Sigmoid colon (tissue), 7 donors: Measurements from ENCODE around the gene RIPPLY1. TPM values are rescaled to one million over a fixed set of nuclear protein-coding genes. Genes with fewer than 3 reads are reported as not detected.

Experiments used
- DNase-seq: peaks from one replicate; pipeline ENCODE4 v3.0.0-alpha.2; 2019
- H3K27ac ChIP-seq, 4 donors: fragments of 200-600 bp; sonication (generic); one replicate each; pipeline ENCODE4 v1.5.1; 2016 to 2019; ENCODE audit warnings: mild to moderate bottlenecking in 1 of 4
- H3K27me3 ChIP-seq, 3 donors: fragments of 200-600 bp; sonication (generic); one replicate each; pipeline ENCODE4 v1.5.1; 2019; ENCODE audit warnings: mild to moderate bottlenecking in 1 of 3
- H3K36me3 ChIP-seq, 4 donors: fragments of 200-600 bp; sonication (generic); one replicate each; pipeline ENCODE4 v1.5.1; 2016 to 2019
- H3K4me1 ChIP-seq, 4 donors: fragments of 200-600 bp; sonication (generic); one replicate each; pipeline ENCODE4 v1.5.1; 2017 to 2019
- H3K4me3 ChIP-seq, 4 donors: fragments of 200-600 bp; sonication (generic); one replicate each; pipeline ENCODE4 v1.5.1; 2017 to 2019; ENCODE audit warnings: mild to moderate bottlenecking in 2 of 4, moderate library complexity in 1 of 4
- H3K9me3 ChIP-seq, 4 donors: fragments of 200-600 bp in 3 of 4; sonication (generic) in 3 of 4; one replicate each; pipeline versions ENCODE4 v1.5.1 to v1.6.1; 2013 to 2019
- CTCF ChIP-seq, 4 experiments: fragments of 450-650 bp in 3 of 4; fragments of 200-600 bp in 1 of 4; IDR thresholded peaks; one replicate each; pipeline ENCODE4 v1.5.1; 2016 to 2019; ENCODE audit warnings: antibody characterized with exemption in 4 of 4, mild to moderate bottlenecking in 3 of 4, moderate library complexity in 2 of 4
- EP300 ChIP-seq, 4 donors: sonication (generic); formaldehyde crosslinking; IDR thresholded peaks; one replicate each; pipeline ENCODE4 v1.6.1; 2017; ENCODE audit warnings: antibody characterized with exemption in 4 of 4
- POLR2A ChIP-seq, 2 donors: fragments of 450-650 bp; IDR thresholded peaks; one replicate each; pipeline ENCODE4 v1.6.1; 2016; ENCODE audit warnings: antibody characterized with exemption in 2 of 2, mild to moderate bottlenecking in 2 of 2, moderate library complexity in 2 of 2
- POLR2AphosphoS5 ChIP-seq, 4 donors: sonication (generic); formaldehyde crosslinking; IDR thresholded peaks; one replicate each; pipeline ENCODE4 v1.6.1; 2017; ENCODE audit warnings: antibody characterized with exemption in 4 of 4
- WGBS, 2 donors: extraction: QIAGEN DNeasy Blood & Tissue Kit; methylation state at CpG; one replicate each; pipeline ENCODE4 v1.1.7; 2013; 5-methylcytosine and 5-hydroxymethylcytosine counted together
- intact Hi-C: fragments of 100-400 bp; cut with DNase I; formaldehyde crosslinking; loops from one replicate; pipeline ENCODE4 v1.15.1; 2023
- polyA plus RNA-seq, 3 donors: library from polyadenylated mRNA; stranded (reverse); fragments of 200-250 nt; gene quantifications; one replicate each; pipeline ENCODE4 v1.2.3, GENCODE V29; 2013
- total RNA-seq, 4 donors: library from RNA; depleted of rRNA; stranded (reverse); fragments of >200 nt; gene quantifications; one replicate each; pipeline ENCODE4 v1.1.0, GENCODE V29; 2016
- donor health status: healthy with polysubstance abuse.
- donor health status: Bipolar disorder and iron deficiency.
- donor health status: healthy.

Gene RIPPLY1
- total and polyA plus RNA-seq, 7 donors: 0.09 TPM; not detected in 6

GRCh38 chrX:106901341-106901740, 1.8 kb downstream of the RIPPLY1 start:
- no peaks in the 10 kb centered on the region for H3K4me1 ChIP-seq
- no peak overlapping the region for H3K27ac ChIP-seq
- no peak overlapping the region for H3K4me3 ChIP-seq
- 57 to 89% methylated on average over 3 of the region's 3 CpGs for WGBS, 2 donors
- no peaks in the 10 kb centered on the region for H3K36me3 ChIP-seq
- no peaks in the 10 kb centered on the region for H3K27me3 ChIP-seq
- no peak for TF ChIP-seq POLR2AphosphoS5 (IDR thresholded peaks at IDR 0.05)
- no peak for TF ChIP-seq POLR2A (IDR thresholded peaks at IDR 0.05)
- TF ChIP-seq EP300 (IDR thresholded peaks at IDR 0.05): no peak
- TF ChIP-seq CTCF (IDR thresholded peaks at IDR 0.05): no peak
- H3K9me3 ChIP-seq: no peaks in the 10 kb centered on the region
- intact Hi-C loops: no loop called here
- DNase-seq: no peak

DNA sequence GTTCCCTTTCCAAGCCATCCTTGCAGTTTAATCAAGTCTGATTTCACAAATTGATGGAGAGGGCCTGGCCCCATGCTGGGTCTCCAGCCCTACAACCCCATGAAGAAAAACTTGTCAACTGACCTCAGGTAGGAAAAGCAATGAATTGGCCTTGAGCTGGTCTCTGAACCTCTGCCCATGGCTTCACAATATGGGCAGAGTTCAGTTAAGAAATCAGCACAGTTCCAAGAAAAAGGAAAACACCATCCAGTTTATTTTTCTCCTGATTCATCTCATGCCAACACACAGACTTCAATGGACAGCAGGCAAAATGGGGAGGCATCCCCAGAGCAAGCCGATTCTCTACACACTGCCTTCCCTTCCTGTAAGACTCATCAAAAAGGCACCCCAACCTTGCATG, 3.3 kb downstream of the RIPPLY1 start:
- no peaks in the 10 kb centered on the region for H3K9me3 ChIP-seq
- TF ChIP-seq CTCF (IDR thresholded peaks at IDR 0.05) (no peak), EP300 (IDR thresholded peaks at IDR 0.05) (no peak), POLR2AphosphoS5 (IDR thresholded peaks at IDR 0.05) (no peak), POLR2A (IDR thresholded peaks at IDR 0.05) (no peak)
- 92 to 93% methylated on average over 1 of the region's 1 CpG for WGBS, 2 donors
- H3K4me3 ChIP-seq: no peak overlapping the region
- no peak for DNase-seq
- no peaks in the 10 kb centered on the region for H3K27me3 ChIP-seq
- no peak overlapping the region for H3K27ac ChIP-seq
- H3K36me3 ChIP-seq: no peaks in the 10 kb centered on the region
- intact Hi-C loops: loop anchor here (10.0 kb wide), 1 partner anchor 815 kb away; no protein-coding TSS in a partner anchor
- no peaks in the 10 kb centered on the region for H3K4me1 ChIP-seq

DNA sequence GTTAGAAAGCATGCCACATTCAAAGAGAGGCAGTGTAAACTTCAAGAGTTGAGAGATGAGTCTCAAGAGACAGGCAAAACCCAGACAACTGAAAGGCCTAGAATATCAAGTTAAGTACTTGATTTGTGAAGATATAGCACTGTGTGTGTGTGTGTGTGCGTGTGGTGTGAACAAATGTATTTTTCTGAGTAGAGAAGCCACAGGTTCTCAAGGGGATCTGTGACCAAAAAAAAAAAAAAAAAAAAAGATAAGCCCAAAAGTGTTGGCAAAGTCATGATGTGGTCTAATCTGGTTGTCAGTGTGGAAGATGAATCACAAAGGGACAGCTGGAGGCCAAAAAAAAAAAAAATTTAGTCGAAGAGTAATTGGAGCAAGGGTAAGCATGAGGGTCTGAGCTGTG, 3.9 kb downstream of the RIPPLY1 start:
- 64 to 76% methylated on average over 2 of the region's 2 CpGs for WGBS, 2 donors
- H3K9me3 ChIP-seq: no peaks in the 10 kb centered on the region
- H3K27ac ChIP-seq: no peak overlapping the region
- TF ChIP-seq POLR2A (IDR thresholded peaks at IDR 0.05): no peak
- TF ChIP-seq CTCF (IDR thresholded peaks at IDR 0.05): no peak
- no peak for TF ChIP-seq EP300 (IDR thresholded peaks at IDR 0.05)
- TF ChIP-seq POLR2AphosphoS5 (IDR thresholded peaks at IDR 0.05): no peak
- H3K27me3 ChIP-seq: no peaks in the 10 kb centered on the region
- H3K4me1 ChIP-seq: peaks cover 0 to 3% (median 0%) of the 10 kb centered on the region in 4 donors
- DNase-seq: no peak
- intact Hi-C loops: loop anchor here (10.0 kb wide), 1 partner anchor 816 kb away; no protein-coding TSS in a partner anchor
- no peaks in the 10 kb centered on the region for H3K36me3 ChIP-seq
- no peak overlapping the region for H3K4me3 ChIP-seq

GRCh38 chrX:106898462-106898861, 4.7 kb downstream of the RIPPLY1 start:
- 9 to 29% methylated on average over 1 of the region's 1 CpG for WGBS, 2 donors
- peaks cover 0 to 3% (median 0%) of the 10 kb centered on the region in 4 donors for H3K4me1 ChIP-seq
- DNase-seq: no peak
- no peak overlapping the region for H3K27ac ChIP-seq
- H3K4me3 ChIP-seq: no peak overlapping the region
- intact Hi-C loops: loop anchor here (10.0 kb wide), 1 partner anchor 816 kb away; no protein-coding TSS in a partner anchor
- H3K9me3 ChIP-seq: no peaks in the 10 kb centered on the region
- TF ChIP-seq POLR2AphosphoS5 (IDR thresholded peaks at IDR 0.05): no peak
- TF ChIP-seq EP300 (IDR thresholded peaks at IDR 0.05): no peak
- no peak for TF ChIP-seq POLR2A (IDR thresholded peaks at IDR 0.05)
- TF ChIP-seq CTCF (IDR thresholded peaks at IDR 0.05): no peak
- no peaks in the 10 kb centered on the region for H3K36me3 ChIP-seq
- H3K27me3 ChIP-seq: no peaks in the 10 kb centered on the region

DNA sequence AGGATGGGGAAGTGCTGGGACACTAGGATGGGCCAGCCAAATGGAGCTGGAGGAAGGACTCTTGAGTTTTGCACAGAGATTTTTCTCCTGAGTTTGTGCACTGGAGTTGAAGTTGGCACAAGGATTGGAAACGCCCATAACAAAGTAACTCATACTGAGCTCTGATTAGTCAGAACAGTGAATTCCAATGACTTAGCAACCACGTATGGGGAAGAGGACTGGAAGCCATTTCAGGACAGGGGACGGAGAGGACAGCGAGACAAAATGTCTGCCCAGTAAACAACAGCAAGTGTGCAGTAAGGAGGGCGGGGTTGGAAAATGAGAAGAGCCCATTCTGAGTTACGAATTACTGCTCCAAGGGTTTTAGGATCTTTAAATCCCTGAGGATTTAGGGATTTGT, 5.9 kb downstream of the RIPPLY1 start:
- WGBS, 2 donors: 80% methylated on average over 6 of the region's 6 CpGs
- DNase-seq: no peak
- no peak overlapping the region for H3K27ac ChIP-seq
- no peaks in the 10 kb centered on the region for H3K36me3 ChIP-seq
- no peak overlapping the region for H3K4me3 ChIP-seq
- no peak for TF ChIP-seq POLR2A (IDR thresholded peaks at IDR 0.05)
- TF ChIP-seq CTCF (IDR thresholded peaks at IDR 0.05): no peak
- no peak for TF ChIP-seq EP300 (IDR thresholded peaks at IDR 0.05)
- no peak for TF ChIP-seq POLR2AphosphoS5 (IDR thresholded peaks at IDR 0.05)
- no peaks in the 10 kb centered on the region for H3K9me3 ChIP-seq
- no peaks in the 10 kb centered on the region for H3K27me3 ChIP-seq
- H3K4me1 ChIP-seq: peaks cover 0 to 3% (median 0%) of the 10 kb centered on the region in 4 donors
- intact Hi-C loops: loop anchor here (10.0 kb wide), 1 partner anchor 818 kb away; no protein-coding TSS in a partner anchor
